Measurements from ENCODE around the gene CALML5. TPM values are rescaled to one million over a fixed set of nuclear protein-coding genes. Genes with fewer than 3 reads are reported as not detected.

Gene CALML5
- total RNA-seq, 2 experiments from 2014 or later, result not detected

- Histone ChIP-seq H3K9me2 (ENCODE audit: insufficient read depth, low read length) (no peaks in the 10 kb centered on the region), H3K79me2 (ENCODE audit: insufficient read depth, low read depth, low read length) (no peaks in the 10 kb centered on the region), H3K36me3 (ENCODE audit: insufficient read depth, low read length) (no peaks in the 10 kb centered on the region), H3K9me3 (ENCODE audit: low read length) (no peaks in the 10 kb centered on the region), H4K20me1 (ENCODE audit: insufficient read depth, low read length) (no peaks in the 10 kb centered on the region), H3K27ac (ENCODE audit: low read depth, low read length, poor library complexity, severe bottlenecking) (no peak overlapping the region), H3K4me3 (ENCODE audit: low read depth, low read length, poor library complexity, severe bottlenecking) (no peak overlapping the region), H3K4me2 (ENCODE audit: low read length) (no peak overlapping the region), H2AFZ (ENCODE audit: low read length) (no peak overlapping the region), H3K4me1 (ENCODE audit: insufficient read depth, low read length, poor library complexity, severe bottlenecking) (no peaks in the 10 kb centered on the region)
- POLR2A ChIA-PET, result interaction anchor here (0.6 kb wide), 1 partner anchor 52 kb away, joined by 7 read pairs; no protein-coding TSS in a partner anchor
- no TSS peak for BruUV-seq (replicated peaks)
- TF ChIP-seq CTCF (conservative IDR thresholded peaks at IDR 0.05; ENCODE audit: low read length), result no peak
- no peak for TF ChIP-seq EZH2phosphoT487 (IDR thresholded peaks at IDR 0.05; ENCODE audit: borderline replicate concordance, low read depth, low read length)
- CTCF ChIA-PET (ENCODE audit: unreplicated experiment), result no interaction called here
- intact Hi-C loops (cut with micrococcal nuclease; ENCODE audit: unreplicated experiment), result no loop called here
- no peak for DNase-seq (ENCODE audit: low spot score)
Observed at GRCh38 chr10:5534880-5535856, 35.8 kb upstream of the CALML5 start.

GRCh38 chr10:5534051-5534821 lies 34.9 kb upstream of the CALML5 start:
- Histone ChIP-seq H3K79me2 (ENCODE audit: insufficient read depth, low read depth, low read length) (no peaks in the 10 kb centered on the region), H3K36me3 (ENCODE audit: insufficient read depth, low read length) (no peaks in the 10 kb centered on the region), H3K4me3 (ENCODE audit: low read depth, low read length, poor library complexity, severe bottlenecking) (no peak overlapping the region), H3K9me2 (ENCODE audit: insufficient read depth, low read length) (no peaks in the 10 kb centered on the region), H3K4me2 (ENCODE audit: low read length) (no peak overlapping the region), H3K9me3 (ENCODE audit: low read length) (no peaks in the 10 kb centered on the region), H3K4me1 (ENCODE audit: insufficient read depth, low read length, poor library complexity, severe bottlenecking) (no peaks in the 10 kb centered on the region), H2AFZ (ENCODE audit: low read length) (no peak overlapping the region), H3K27ac (ENCODE audit: low read depth, low read length, poor library complexity, severe bottlenecking) (no peak overlapping the region), H4K20me1 (ENCODE audit: insufficient read depth, low read length) (no peaks in the 10 kb centered on the region)
- intact Hi-C loops (cut with micrococcal nuclease; ENCODE audit: unreplicated experiment), result no loop called here
- DNase-seq (ENCODE audit: low spot score), result no peak
- CTCF ChIA-PET (ENCODE audit: unreplicated experiment), result no interaction called here
- POLR2A ChIA-PET, result no interaction called here
- BruUV-seq (replicated peaks), result no TSS peak
- no peak for TF ChIP-seq CTCF (conservative IDR thresholded peaks at IDR 0.05; ENCODE audit: low read length)
- TF ChIP-seq EZH2phosphoT487 (IDR thresholded peaks at IDR 0.05; ENCODE audit: borderline replicate concordance, low read depth, low read length), result no peak
